Measurements from ENCODE around the gene ICAM1. TPM values are rescaled to one million over a fixed set of nuclear protein-coding genes. Genes with fewer than 3 reads are reported as not detected.

Gene ICAM1
- total RNA-seq, 1 donor from 2014 or later: 37.4 TPM

- no peaks in the 10 kb centered on the region for H3K9me3 Mint-ChIP-seq
- peak overlapping the region; percentile 96 for H3K27ac Mint-ChIP-seq
- peaks cover 45% of the 10 kb centered on the region for H3K36me3 Mint-ChIP-seq (ENCODE audit: low read depth)
- no peak for TF ChIP-seq CTCF (IDR thresholded peaks at IDR 0.05)
- intact Hi-C loops (cut with micrococcal nuclease): loop anchor here (5.0 kb wide), 2 partner anchors 35 to 225 kb away; no protein-coding TSS in a partner anchor
- ChIA-PET CTCF (no interaction called here), POLR2A (interaction anchor here (0.6 to 1.9 kb wide), 8 partner anchors 16 to 779 kb away, joined by 3 to 14 read pairs (median 4); partner anchors contain the start of genes DNMT1, ICAM1 and TYK2)
- DNase-seq (no peak), ATAC-seq (ENCODE audit: low read depth) (no peak)
- peaks cover 31% of the 10 kb centered on the region for H3K4me1 Mint-ChIP-seq
- H3K27me3 Mint-ChIP-seq: no peaks in the 10 kb centered on the region
- H3K4me3 Mint-ChIP-seq: peak overlapping the region; percentile 98
These were observed 18.2 kb upstream of the ICAM1 start for GRCh38 chr19:10252707-10253106.

- Mint-ChIP-seq H3K27ac (no peak overlapping the region), H3K27me3 (no peaks in the 10 kb centered on the region), H3K9me3 (no peaks in the 10 kb centered on the region), H3K4me3 (no peak overlapping the region), H3K36me3 (ENCODE audit: low read depth) (peaks cover 59% of the 10 kb centered on the region), H3K4me1 (peaks cover 25% of the 10 kb centered on the region)
- intact Hi-C loops (cut with micrococcal nuclease): loop anchor here (5.0 kb wide), 2 partner anchors 37 to 227 kb away; no protein-coding TSS in a partner anchor
- ChIA-PET POLR2A (interaction anchor here (0.6 kb wide), 1 partner anchor 71 kb away, joined by 7 read pairs; no protein-coding TSS in a partner anchor), CTCF (no interaction called here)
- ATAC-seq (ENCODE audit: low read depth) (no peak), DNase-seq (no peak)
- no peak for TF ChIP-seq CTCF (IDR thresholded peaks at IDR 0.05)
These were observed 16.7 kb upstream of the ICAM1 start for GRCh38 chr19:10254244-10254643.

GRCh38 chr19:10255358-10255757 is 15.6 kb upstream of the ICAM1 start:
- CTCF ChIA-PET: interaction anchor here (1.7 kb wide), 1 partner anchor 134 kb away, joined by 7 read pairs; no protein-coding TSS in a partner anchor
- POLR2A ChIA-PET: no interaction called here
- peaks cover 24% of the 10 kb centered on the region for H3K4me1 Mint-ChIP-seq
- no peaks in the 10 kb centered on the region for H3K27me3 Mint-ChIP-seq
- no peak for ATAC-seq (ENCODE audit: low read depth)
- intact Hi-C loops (cut with micrococcal nuclease): no loop called here
- TF ChIP-seq CTCF (IDR thresholded peaks at IDR 0.05): no peak
- no peak overlapping the region for H3K4me3 Mint-ChIP-seq
- DNase-seq: no peak
- H3K36me3 Mint-ChIP-seq (ENCODE audit: low read depth): peaks cover 64% of the 10 kb centered on the region
- no peaks in the 10 kb centered on the region for H3K9me3 Mint-ChIP-seq
- no peak overlapping the region for H3K27ac Mint-ChIP-seq

- intact Hi-C loops (cut with micrococcal nuclease): no loop called here
- Mint-ChIP-seq H3K36me3 (ENCODE audit: low read depth) (peaks cover 64% of the 10 kb centered on the region), H3K4me1 (peaks cover 19% of the 10 kb centered on the region), H3K27ac (no peak overlapping the region), H3K27me3 (no peaks in the 10 kb centered on the region), H3K9me3 (no peaks in the 10 kb centered on the region), H3K4me3 (no peak overlapping the region)
- TF ChIP-seq CTCF (IDR thresholded peaks at IDR 0.05): no peak
- ChIA-PET POLR2A (no interaction called here), CTCF (interaction anchor here (1.7 kb wide), 1 partner anchor 132 kb away, joined by 7 read pairs; no protein-coding TSS in a partner anchor)
- DNase-seq (no peak), ATAC-seq (ENCODE audit: low read depth) (no peak)
These were observed 14.4 kb upstream of the ICAM1 start for GRCh38 chr19:10256551-10256950.

GRCh38 chr19:10256970-10257615 is 13.8 kb upstream of the ICAM1 start:
- ATAC-seq (ENCODE audit: low read depth): no peak
- H3K27ac Mint-ChIP-seq: no peak overlapping the region
- no peak for DNase-seq
- intact Hi-C loops (cut with micrococcal nuclease): no loop called here
- H3K4me3 Mint-ChIP-seq: no peak overlapping the region
- POLR2A ChIA-PET: no interaction called here
- CTCF ChIA-PET: interaction anchor here (1.3 to 6.0 kb wide), 4 partner anchors 123 to 135 kb away, joined by 3 to 102 read pairs (median 38); partner anchors contain the start of gene TYK2
- H3K4me1 Mint-ChIP-seq: peaks cover 14% of the 10 kb centered on the region
- no peak for TF ChIP-seq CTCF (IDR thresholded peaks at IDR 0.05)
- H3K27me3 Mint-ChIP-seq: no peaks in the 10 kb centered on the region
- H3K9me3 Mint-ChIP-seq: no peaks in the 10 kb centered on the region
- peaks cover 59% of the 10 kb centered on the region for H3K36me3 Mint-ChIP-seq (ENCODE audit: low read depth)

Data from activated B cell treated with CpG ODN at 0.5 μM for 24 hours (primary cell).